Measurements from ENCODE around the gene KRTAP5-3.
"Not testable (repeated sequence)": the region's sequence is repeated elsewhere in the genome, so short reads cannot be mapped to it uniquely, and the experiment has no call there.

Gene KRTAP5-3

DNA sequence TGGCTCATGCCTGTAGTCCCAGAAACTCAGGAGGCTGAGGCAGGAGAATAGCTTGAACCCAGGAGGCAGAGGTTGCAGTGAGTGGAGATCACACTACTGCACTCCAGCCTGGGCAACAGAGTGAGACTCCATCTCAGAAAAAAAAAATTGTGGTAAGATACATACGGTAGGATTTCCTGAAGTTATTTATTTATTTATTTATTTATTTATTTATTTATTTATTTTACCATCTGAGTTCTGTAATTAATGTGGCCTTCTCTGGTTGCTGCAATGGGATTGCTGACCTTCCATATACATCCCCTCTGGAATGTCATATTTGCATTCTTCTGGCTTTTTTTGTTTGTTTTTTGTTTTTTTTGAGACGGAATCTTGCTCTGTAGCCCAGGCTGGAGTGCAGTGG lies 25.4 kb downstream of the KRTAP5-3 start:
- DNase-seq (ENCODE audit: low spot score) = not testable (repeated sequence)

- DNase-seq (ENCODE audit: low spot score) = no peak
Measured at GRCh38 chr11:1581976-1582375, 26.3 kb downstream of the KRTAP5-3 start.

DNA sequence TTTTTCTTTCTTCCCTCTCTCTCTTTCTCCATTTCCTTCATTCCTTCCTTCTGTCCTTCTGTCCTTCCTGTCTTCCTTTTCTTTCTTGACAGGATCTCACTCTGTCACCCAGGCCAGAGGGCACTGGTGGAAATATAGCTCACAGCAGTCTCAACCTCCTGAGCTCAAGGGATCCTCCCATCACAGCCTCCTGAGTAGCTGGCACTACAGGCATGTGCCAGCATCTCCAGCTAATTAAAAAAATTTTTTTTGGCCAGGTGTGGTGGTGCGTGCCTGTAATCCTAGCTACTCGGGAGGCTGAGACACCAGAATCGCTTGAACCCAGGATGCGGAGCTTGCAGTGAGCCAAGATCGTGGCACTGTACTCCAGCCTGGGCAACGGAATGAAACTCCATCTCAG lies 31.4 kb downstream of the KRTAP5-3 start:
- no peak for DNase-seq (ENCODE audit: low spot score)

DNA sequence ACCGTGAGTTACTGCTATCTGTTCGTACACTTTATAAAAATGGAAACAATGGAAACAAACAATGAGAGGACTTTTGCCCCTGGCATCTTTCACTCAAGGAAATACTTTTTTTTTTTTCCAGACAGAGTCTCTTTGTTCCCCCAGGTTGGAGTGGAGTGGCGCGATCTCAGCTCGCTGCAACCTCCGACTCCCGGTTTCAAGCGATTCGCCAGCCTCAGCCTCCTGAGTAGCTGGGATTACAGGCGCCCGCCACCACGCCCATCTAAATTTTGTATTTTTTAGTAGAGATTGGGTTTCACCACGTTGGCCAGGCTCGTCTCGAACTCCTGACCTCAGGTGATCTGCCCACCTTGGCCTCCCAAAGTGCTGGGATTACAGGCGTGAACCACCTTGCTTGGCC lies 32.5 kb downstream of the KRTAP5-3 start:
- DNase-seq (ENCODE audit: low spot score) = not testable (repeated sequence)

DNA sequence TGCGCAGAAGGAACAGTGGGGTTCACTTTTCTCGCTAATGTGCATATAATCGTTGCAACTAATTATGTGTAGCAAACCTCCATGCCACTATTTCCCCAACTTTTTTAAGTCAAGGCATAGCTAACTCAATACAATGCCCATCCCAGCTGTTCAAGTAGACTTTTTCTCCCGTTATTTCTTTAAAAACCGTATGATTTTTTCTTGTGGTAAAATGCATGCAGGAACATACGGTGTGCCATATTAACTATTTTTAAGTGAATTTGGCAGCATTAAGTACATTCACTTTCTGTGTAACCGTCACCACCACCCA lies 33.4 kb downstream of the KRTAP5-3 start:
- no peak for DNase-seq (ENCODE audit: low spot score)

DNA sequence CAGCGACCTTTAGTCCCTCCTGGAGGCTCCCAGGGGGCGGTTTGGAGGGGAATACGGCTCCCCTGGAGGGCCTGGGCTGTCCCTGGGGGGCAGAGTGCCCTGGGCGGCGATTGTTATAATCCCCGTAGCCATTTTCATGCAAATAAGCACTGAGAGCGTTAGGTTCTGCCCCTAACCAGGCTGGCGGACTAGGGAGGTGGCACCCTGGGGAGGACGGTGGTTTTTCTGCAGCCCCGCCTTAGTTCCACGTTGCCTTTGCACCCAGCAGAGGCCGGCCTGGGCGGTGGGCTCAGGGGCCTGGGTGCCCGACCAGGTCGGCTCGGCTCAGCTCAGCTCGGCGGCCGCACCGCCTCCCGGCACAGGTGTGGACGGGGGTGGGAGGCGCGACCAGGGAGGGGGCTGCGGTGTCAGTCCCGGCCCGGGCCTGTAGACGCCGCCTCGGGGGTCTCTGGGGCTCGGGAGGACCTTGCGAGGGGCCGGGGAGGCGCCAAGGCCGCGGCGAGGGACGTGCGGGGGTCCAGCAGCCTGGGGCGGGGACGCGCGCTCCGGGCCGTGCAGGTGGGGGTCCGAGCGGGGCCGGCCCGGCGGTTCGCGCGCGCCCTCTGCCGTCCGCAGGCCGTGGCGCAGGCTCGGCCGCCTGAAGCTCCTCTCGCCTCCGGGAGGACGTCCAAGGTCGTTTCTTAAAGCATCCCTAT lies 33.9 kb downstream of the KRTAP5-3 start:
- DNase-seq (ENCODE audit: low spot score) = no peak

GRCh38 chr11:1573903-1574237 lies 34.4 kb downstream of the KRTAP5-3 start:
- DNase-seq (ENCODE audit: low spot score) = no peak

GRCh38 chr11:1573077-1573902 lies 35.0 kb downstream of the KRTAP5-3 start:
- DNase-seq (ENCODE audit: low spot score) = no peak

- peak; percentile 95 for DNase-seq (ENCODE audit: low spot score)
Measured at GRCh38 chr11:1572197-1573076, 35.8 kb downstream of the KRTAP5-3 start, which contains the start of gene DUSP8. DUSP8 (minus strand) TSS chr11:1572271; CDS start chr11:1565826, 6,445 bp downstream.

- DNase-seq (ENCODE audit: low spot score) = no peak
Measured at GRCh38 chr11:1571760-1572196, 36.5 kb downstream of the KRTAP5-3 start.

DNA sequence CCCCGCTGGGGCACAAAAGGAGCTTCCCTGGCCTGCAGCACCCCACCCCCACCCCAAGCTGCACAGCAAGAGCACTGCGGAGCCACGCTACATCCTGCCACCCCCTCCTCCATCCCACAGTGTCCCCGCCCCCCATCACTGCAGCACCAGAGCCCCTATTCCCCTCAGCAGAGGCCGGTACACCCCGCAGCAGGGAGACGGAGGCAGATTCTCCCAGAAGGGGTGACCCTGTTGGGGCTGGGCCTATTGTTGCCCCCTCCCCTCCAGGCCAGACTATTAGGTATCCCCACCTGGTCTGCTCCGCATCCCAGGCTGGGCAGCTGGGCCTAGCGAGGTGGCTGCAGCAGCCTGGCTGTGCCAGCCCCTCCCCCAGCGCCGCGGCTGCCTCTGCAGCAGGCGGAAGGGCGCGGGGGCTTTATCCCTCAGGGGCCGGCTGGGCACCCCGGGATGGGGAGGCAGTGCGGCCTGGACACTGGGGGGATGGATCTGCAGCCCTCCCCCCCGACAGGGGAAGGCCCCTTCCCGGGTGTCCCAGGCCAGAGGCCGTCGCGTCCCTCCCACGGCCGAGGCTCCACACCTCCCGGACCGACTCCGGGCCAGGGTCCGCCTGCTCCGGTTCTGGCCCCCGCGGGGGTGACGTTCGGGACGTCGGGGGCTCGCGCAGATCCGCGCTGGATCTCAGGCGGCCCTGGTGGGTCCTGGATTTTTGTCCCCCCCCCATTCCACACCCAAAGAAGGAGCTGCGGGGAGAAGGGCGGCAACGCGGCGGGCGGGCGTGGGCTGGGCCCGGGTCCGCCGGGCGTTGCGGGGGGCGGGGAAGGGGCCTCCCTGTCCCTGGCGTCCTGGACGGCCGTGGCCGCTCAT lies 37.1 kb downstream of the KRTAP5-3 start:
- DNase-seq (ENCODE audit: low spot score) = no peak

- DNase-seq (ENCODE audit: low spot score) = no peak
Measured at GRCh38 chr11:1570531-1570895, 37.8 kb downstream of the KRTAP5-3 start.

GRCh38 chr11:1570001-1570453 lies 38.2 kb downstream of the KRTAP5-3 start:
- no peak for DNase-seq (ENCODE audit: low spot score)

DNA sequence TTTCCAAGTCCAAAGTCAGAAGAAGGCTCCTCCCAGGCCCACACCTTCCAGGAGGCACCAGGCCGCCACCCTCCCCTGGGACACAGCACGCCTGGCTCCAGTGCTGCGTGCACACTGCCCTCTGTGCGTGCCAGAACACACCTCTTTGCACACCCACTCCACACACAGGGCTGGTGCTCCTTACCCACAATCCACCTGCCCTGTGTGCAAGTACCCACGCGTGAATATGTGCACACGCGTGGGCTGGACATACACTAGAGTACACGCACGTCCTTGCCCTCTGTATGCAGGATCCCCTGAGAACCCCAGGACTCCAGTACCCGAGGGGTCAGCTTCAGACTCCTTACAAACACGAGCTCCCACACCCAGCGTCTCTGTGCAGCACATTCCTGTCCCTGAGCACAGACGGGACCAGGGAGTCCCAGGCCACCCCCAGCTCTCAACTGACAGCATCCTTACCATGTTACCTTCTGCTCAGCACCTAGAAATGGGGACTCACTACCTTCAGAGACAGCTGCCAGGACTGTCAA lies 38.9 kb downstream of the KRTAP5-3 start:
- no peak for DNase-seq (ENCODE audit: low spot score)

DNA sequence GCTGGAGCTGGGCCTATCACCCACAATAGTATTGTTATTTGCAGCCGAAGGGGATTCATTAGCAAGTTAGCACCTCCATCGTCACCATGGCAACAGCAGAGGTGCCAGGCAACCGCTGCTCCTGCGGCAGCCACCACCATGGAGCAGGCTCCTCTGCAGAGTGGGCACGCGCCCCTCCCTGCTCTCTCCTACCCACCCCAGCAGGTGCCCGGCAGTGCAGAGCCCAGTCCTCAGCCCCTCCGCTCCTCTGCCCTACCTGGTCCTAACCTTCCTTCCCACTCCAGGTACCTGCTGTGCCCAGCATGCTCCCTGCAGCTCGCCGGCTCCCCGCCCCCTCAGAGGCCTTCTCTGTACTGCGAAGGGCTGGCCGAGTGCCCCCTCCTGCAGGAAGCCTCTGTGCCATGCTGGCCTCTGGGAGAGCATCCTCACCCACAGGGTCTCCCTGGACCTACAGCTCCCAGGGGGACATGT lies 39.8 kb downstream of the KRTAP5-3 start:
- peak; percentile 3 for DNase-seq (ENCODE audit: low spot score)

DNA sequence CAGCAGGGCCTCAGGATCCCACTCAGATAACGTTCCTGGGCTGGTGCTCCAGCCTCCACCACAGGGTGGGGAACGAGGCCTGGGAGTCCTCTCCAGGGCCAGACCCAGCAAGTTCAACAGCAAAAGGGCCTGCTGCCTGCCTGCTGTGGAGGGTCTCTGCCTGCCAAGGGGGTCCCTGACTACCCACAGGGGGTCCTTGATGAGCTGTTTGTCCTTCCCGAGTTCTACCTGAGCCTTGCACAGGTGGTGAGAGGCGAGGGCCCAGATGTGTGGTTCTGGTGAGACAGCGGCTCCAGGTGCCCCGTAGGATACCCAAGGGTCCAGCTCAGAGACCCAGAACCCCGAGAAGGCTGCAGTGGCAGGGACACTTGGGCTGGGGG lies 40.6 kb downstream of the KRTAP5-3 start:
- no peak for DNase-seq (ENCODE audit: low spot score)

DNA sequence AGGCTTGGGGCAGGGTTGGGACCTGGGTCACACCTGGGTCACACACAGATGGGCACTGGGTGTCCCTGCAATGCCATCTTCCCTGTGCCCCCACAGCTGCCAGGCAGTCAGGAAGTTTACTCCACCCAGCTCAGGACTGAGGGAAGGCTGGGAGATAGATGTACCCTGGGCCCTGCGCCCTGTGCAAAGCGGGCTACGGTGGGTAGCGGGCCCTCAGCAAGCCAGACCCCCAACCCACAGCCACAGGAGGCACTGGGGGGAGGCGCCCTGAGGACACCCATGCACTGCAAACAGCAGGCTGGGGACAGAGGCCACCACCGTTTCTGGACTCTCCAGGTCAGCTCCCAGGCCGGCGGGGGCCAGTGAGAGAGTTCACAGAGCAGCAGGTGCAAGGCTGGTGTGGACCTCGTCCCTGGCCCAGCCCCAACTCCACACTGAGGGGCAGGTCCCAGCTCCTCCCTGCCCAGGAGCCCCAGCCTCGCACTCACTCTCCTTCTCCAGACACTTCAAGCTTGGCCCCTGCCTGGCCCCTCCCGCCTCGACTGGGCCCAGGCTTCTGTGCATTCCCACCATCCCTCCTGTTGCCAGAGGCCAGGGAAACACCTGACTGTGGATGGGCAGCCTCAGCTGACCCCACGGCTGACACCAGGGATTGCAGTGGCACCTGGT lies 41.1 kb downstream of the KRTAP5-3 start:
- peak; percentile 8 for DNase-seq (ENCODE audit: low spot score)

- DNase-seq (ENCODE audit: low spot score) = no peak
Measured at GRCh38 chr11:1566381-1567051, 41.7 kb downstream of the KRTAP5-3 start.

DNA sequence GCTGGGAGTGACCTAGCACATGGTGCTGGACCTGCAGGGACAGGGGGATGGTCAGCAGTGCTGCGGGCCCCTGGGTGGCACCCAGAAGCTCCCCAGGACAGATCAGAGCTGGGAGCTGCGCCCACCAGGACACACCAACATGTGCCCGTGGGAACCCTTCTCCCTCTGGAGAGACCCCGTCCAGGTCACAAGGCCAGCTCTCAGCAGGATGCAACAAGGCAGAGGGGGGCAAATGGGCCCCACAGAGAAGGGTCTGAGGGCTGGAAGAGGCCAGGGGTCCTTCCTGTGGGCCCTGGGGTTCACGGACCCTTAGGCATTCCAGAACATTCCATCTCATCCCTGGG lies 42.4 kb downstream of the KRTAP5-3 start:
- DNase-seq (ENCODE audit: low spot score) = no peak

DNA sequence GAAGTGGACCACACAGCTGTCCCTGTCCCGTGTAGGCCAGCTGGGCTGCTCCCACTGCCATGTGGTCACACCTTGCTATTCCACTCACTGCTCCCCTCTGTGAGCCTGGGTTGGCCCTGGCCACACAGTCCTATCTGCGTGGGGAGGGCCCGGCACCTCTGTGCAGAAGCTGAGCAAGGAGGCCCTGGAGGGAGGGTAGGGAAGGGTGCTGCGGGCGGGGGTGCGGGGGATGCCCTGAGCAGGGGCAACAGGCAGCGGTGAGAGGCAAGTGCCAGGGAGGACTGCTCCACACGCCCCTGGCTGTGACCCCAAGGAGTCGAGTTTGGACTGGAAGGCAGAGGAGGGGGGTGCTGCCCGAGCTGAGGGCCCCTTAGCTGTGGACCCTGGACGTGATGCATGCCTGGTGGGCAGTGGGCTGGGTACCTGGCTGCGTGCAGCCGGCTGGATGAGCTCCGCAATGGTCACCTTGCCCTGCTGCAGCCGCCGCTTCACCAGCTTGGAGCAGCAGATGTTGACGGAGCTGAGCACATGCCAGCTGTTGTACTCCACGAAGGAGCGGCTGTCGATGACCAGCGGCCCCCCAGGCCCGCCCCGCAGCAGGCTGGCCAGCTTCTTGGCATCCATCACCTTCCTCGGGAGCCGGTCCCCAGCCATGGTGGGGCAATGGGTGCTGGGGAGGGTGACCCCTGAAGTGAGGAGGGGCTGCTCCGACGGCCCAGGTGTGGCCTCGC lies 42.9 kb downstream of the KRTAP5-3 start:
- DNase-seq (ENCODE audit: low spot score) = no peak
